Rectal smooth muscle tissue (tissue), 1 donor: ENCODE measurements around the gene GDAP2.
"Not testable (repeated sequence)": the region's sequence is repeated elsewhere in the genome, so short reads cannot be mapped to it uniquely, and the experiment has no call there.

ENCODE experiments used
- H3K27ac ChIP-seq: one replicate; pipeline ENCODE4 v1.7.0; 2013; ENCODE audit warnings: low read depth, low read length, inconsistent platforms
- H3K27me3 ChIP-seq: one replicate; pipeline ENCODE4 v1.7.0; 2013; ENCODE audit warnings: low read length; ENCODE audit not compliant: control insufficient read depth, insufficient read depth
- H3K36me3 ChIP-seq: one replicate; pipeline ENCODE4 v1.7.0; 2013; ENCODE audit warnings: low read length; ENCODE audit not compliant: control insufficient read depth, insufficient read depth
- H3K4me1 ChIP-seq: one replicate; pipeline ENCODE4 v1.7.0; 2013; ENCODE audit warnings: low read length; ENCODE audit not compliant: control insufficient read depth, insufficient read depth
- H3K4me3 ChIP-seq: one replicate; pipeline ENCODE4 v1.7.0; 2013; ENCODE audit warnings: low read length
- H3K9ac ChIP-seq: one replicate; pipeline ENCODE4 v1.7.0; 2013; ENCODE audit warnings: low read length

Gene GDAP2

GRCh38 chr1:117857418-117857817, 72.0 kb downstream of the GDAP2 start:
- H3K4me3 ChIP-seq: no peak overlapping the region
- no peaks in the 10 kb centered on the region for H3K4me1 ChIP-seq
- H3K36me3 ChIP-seq: no peaks in the 10 kb centered on the region
- no peak overlapping the region for H3K27ac ChIP-seq
- H3K27me3 ChIP-seq: no peaks in the 10 kb centered on the region
- no peak overlapping the region for H3K9ac ChIP-seq

- H3K9ac ChIP-seq: no peak overlapping the region
- no peaks in the 10 kb centered on the region for H3K27me3 ChIP-seq
- no peak overlapping the region for H3K4me3 ChIP-seq
- H3K4me1 ChIP-seq: no peaks in the 10 kb centered on the region
- no peaks in the 10 kb centered on the region for H3K36me3 ChIP-seq
- H3K27ac ChIP-seq: no peak overlapping the region
These were observed 76.4 kb downstream of the GDAP2 start for GRCh38 chr1:117852853-117853553.

- Histone ChIP-seq H3K4me1 (no peaks in the 10 kb centered on the region), H3K27ac (no peak overlapping the region), H3K27me3 (no peaks in the 10 kb centered on the region), H3K4me3 (no peak overlapping the region), H3K36me3 (no peaks in the 10 kb centered on the region), H3K9ac (no peak overlapping the region)
These were observed 77.7 kb downstream of the GDAP2 start for GRCh38 chr1:117851687-117852086.

GRCh38 chr1:117846674-117847425, 82.6 kb downstream of the GDAP2 start:
- H3K36me3 ChIP-seq: no peaks in the 10 kb centered on the region
- no peak overlapping the region for H3K27ac ChIP-seq
- no peaks in the 10 kb centered on the region for H3K4me1 ChIP-seq
- no peak overlapping the region for H3K9ac ChIP-seq
- no peaks in the 10 kb centered on the region for H3K27me3 ChIP-seq
- no peak overlapping the region for H3K4me3 ChIP-seq

GRCh38 chr1:117844478-117844877, 84.9 kb downstream of the GDAP2 start:
- not testable (repeated sequence) for H3K9ac ChIP-seq, H3K27me3 ChIP-seq, H3K4me3 ChIP-seq, H3K36me3 ChIP-seq, H3K4me1 ChIP-seq, H3K27ac ChIP-seq

GRCh38 chr1:117843791-117844190, 85.6 kb downstream of the GDAP2 start:
- Histone ChIP-seq H3K9ac (no peak overlapping the region), H3K4me1 (no peaks in the 10 kb centered on the region), H3K27me3 (no peaks in the 10 kb centered on the region), H3K27ac (no peak overlapping the region), H3K4me3 (no peak overlapping the region), H3K36me3 (no peaks in the 10 kb centered on the region)

- Histone ChIP-seq H3K27ac (no peak overlapping the region), H3K36me3 (no peaks in the 10 kb centered on the region), H3K9ac (no peak overlapping the region), H3K27me3 (no peaks in the 10 kb centered on the region), H3K4me1 (no peaks in the 10 kb centered on the region), H3K4me3 (no peak overlapping the region)
These were observed 86.8 kb downstream of the GDAP2 start for GRCh38 chr1:117842408-117843170.

GRCh38 chr1:117841117-117841650, 88.2 kb downstream of the GDAP2 start:
- no peak overlapping the region for H3K27ac ChIP-seq
- H3K27me3 ChIP-seq: no peaks in the 10 kb centered on the region
- H3K9ac ChIP-seq: no peak overlapping the region
- no peaks in the 10 kb centered on the region for H3K4me1 ChIP-seq
- no peak overlapping the region for H3K4me3 ChIP-seq
- no peaks in the 10 kb centered on the region for H3K36me3 ChIP-seq

GRCh38 chr1:117838911-117839310, 90.5 kb downstream of the GDAP2 start:
- Histone ChIP-seq H3K9ac (no peak overlapping the region), H3K4me1 (no peaks in the 10 kb centered on the region), H3K36me3 (no peaks in the 10 kb centered on the region), H3K4me3 (no peak overlapping the region), H3K27me3 (no peaks in the 10 kb centered on the region), H3K27ac (no peak overlapping the region)

GRCh38 chr1:117836069-117836468, 93.4 kb downstream of the GDAP2 start:
- no peaks in the 10 kb centered on the region for H3K27me3 ChIP-seq
- no peaks in the 10 kb centered on the region for H3K4me1 ChIP-seq
- H3K4me3 ChIP-seq: no peak overlapping the region
- no peaks in the 10 kb centered on the region for H3K36me3 ChIP-seq
- H3K27ac ChIP-seq: no peak overlapping the region
- H3K9ac ChIP-seq: no peak overlapping the region

- Histone ChIP-seq H3K27me3 (no peaks in the 10 kb centered on the region), H3K4me1 (no peaks in the 10 kb centered on the region), H3K9ac (no peak overlapping the region), H3K36me3 (no peaks in the 10 kb centered on the region), H3K27ac (no peak overlapping the region), H3K4me3 (no peak overlapping the region)
These were observed 95.0 kb downstream of the GDAP2 start for GRCh38 chr1:117834416-117834815.

GRCh38 chr1:117832453-117832852, 97.0 kb downstream of the GDAP2 start:
- no peak overlapping the region for H3K4me3 ChIP-seq
- H3K9ac ChIP-seq: no peak overlapping the region
- no peaks in the 10 kb centered on the region for H3K27me3 ChIP-seq
- no peaks in the 10 kb centered on the region for H3K4me1 ChIP-seq
- no peaks in the 10 kb centered on the region for H3K36me3 ChIP-seq
- no peak overlapping the region for H3K27ac ChIP-seq
